IMR-90 (cell line): ENCODE data around the gene PNO1. TPM values are rescaled to one million over a fixed set of nuclear protein-coding genes. Genes with fewer than 3 reads are reported as not detected.

Experiments
- ATAC-seq: fragments of 200-7000 bp; cut with Tn5 transposase; 2 replicates; pipeline ENCODE4 v1.9.1; 2020; ENCODE audit warnings: low read depth, mild to moderate bottlenecking, moderate library complexity
- BruUV-seq: library from RNA; stranded (reverse); fragments of 400-500 nt; replicated peaks from 2 replicates; lab custom pipeline; 2021; lab: Mats Ljungman, UMichigan
- CTCF ChIA-PET: fragments of 300-600 bp; formaldehyde crosslinking; extraction: SDS; loops from one replicate; lab custom pipeline; 2021; ENCODE audit warnings: antibody characterized with exemption; lab: Yijun Ruan, JAX
- POLR2A ChIA-PET: fragments of 300-600 bp; sonication (Branson Sonifier 250); formaldehyde crosslinking; loops from one replicate; lab custom pipeline; 2022; ENCODE audit warnings: antibody characterized with exemption; ENCODE audit not compliant: unreplicated experiment; lab: Charles Lee
- DNase-seq: peaks from one replicate; pipeline ENCODE4 v3.0.0; 2013
- H2AFZ ChIP-seq: replicated peaks from 2 replicates; pipeline ENCODE3; 2013; ENCODE audit warnings: low read length, mild to moderate bottlenecking; ENCODE audit not compliant: poor library complexity
- H2AK5ac ChIP-seq: 2 replicates; pipeline ENCODE4 v1.6.1; 2013; ENCODE audit warnings: low read depth, low read length, inconsistent platforms
- H2AK9ac ChIP-seq: replicated peaks from 2 replicates; pipeline ENCODE3; 2013; ENCODE audit warnings: mild to moderate bottlenecking, low read depth, low read length, moderate library complexity; ENCODE audit not compliant: poor library complexity
- H2BK120ac ChIP-seq: 2 replicates; pipeline ENCODE4 v1.6.1; 2013; ENCODE audit warnings: low read depth, low read length, inconsistent platforms
- H2BK15ac ChIP-seq: 3 replicates; pipeline ENCODE4 v1.6.1; 2013; ENCODE audit warnings: low read depth, low read length, inconsistent platforms
- H2BK20ac ChIP-seq: 2 replicates; pipeline ENCODE4 v1.6.1; 2013; ENCODE audit warnings: low read depth, mild to moderate bottlenecking, inconsistent platforms, low read length, moderate library complexity
- H2BK5ac ChIP-seq: 2 replicates; pipeline ENCODE4 v1.6.1; 2013; ENCODE audit warnings: mild to moderate bottlenecking, low read depth, low read length, inconsistent platforms; ENCODE audit not compliant: poor library complexity, severe bottlenecking
- H3K14ac ChIP-seq: replicated peaks from 2 replicates; pipeline ENCODE4 v1.6.1; 2013; ENCODE audit warnings: low read depth, low read length, inconsistent platforms
- H3K18ac ChIP-seq: 2 replicates; pipeline ENCODE4 v1.6.1; 2013; ENCODE audit warnings: low read depth, low read length, control low read depth
- H3K23ac ChIP-seq: 2 replicates; pipeline ENCODE4 v1.6.1; 2013; ENCODE audit warnings: low read depth, low read length, inconsistent platforms
- H3K27ac ChIP-seq: 2 replicates; pipeline ENCODE4 v1.5.1; 2013; ENCODE audit warnings: mild to moderate bottlenecking, control low read depth, low read length; ENCODE audit not compliant: insufficient read depth
- H3K27me3 ChIP-seq: 2 replicates; pipeline ENCODE4 v1.6.1; 2013; ENCODE audit warnings: low read length; ENCODE audit not compliant: control insufficient read depth, insufficient read depth
- H3K36me3 ChIP-seq: 2 replicates; pipeline ENCODE4 v1.6.1; 2013; ENCODE audit warnings: low read length, mixed read lengths; ENCODE audit not compliant: control insufficient read depth, insufficient read depth
- H3K4ac ChIP-seq: 2 replicates; pipeline ENCODE4 v1.6.1; 2013; ENCODE audit warnings: low read depth, low read length, inconsistent platforms
- H3K4me1 ChIP-seq: 2 replicates; pipeline ENCODE4 v1.6.1; 2013; ENCODE audit warnings: low read length, mixed read lengths; ENCODE audit not compliant: control insufficient read depth, insufficient read depth
- H3K4me2 ChIP-seq: 2 replicates; pipeline ENCODE4 v1.6.1; 2013; ENCODE audit warnings: low read depth, mild to moderate bottlenecking, control low read depth, low read length, moderate library complexity
- H3K4me3 ChIP-seq: 2 replicates; pipeline ENCODE4 v1.5.1; 2013; ENCODE audit warnings: low read depth, mild to moderate bottlenecking, control low read depth, low read length, moderate library complexity; ENCODE audit not compliant: insufficient read depth
- H3K56ac ChIP-seq: 2 replicates; pipeline ENCODE4 v1.6.1; 2013; ENCODE audit warnings: low read length, inconsistent platforms; ENCODE audit not compliant: insufficient read depth; ENCODE audit errors: extremely low read depth
- H3K79me1 ChIP-seq, 2 experiments: 2 replicates each; pipeline ENCODE4 v1.6.1; 2013; ENCODE audit warnings: low read length in 2 of 2, inconsistent platforms in 1 of 2, low read depth in 1 of 2
- H3K9ac ChIP-seq: 2 replicates; pipeline ENCODE4 v1.6.1; 2013; ENCODE audit warnings: low read depth, low read length, control low read depth
- H3K9me1 ChIP-seq: 2 replicates; pipeline ENCODE4 v1.6.1; 2013; ENCODE audit warnings: low read length, inconsistent platforms; ENCODE audit not compliant: insufficient read depth
- H3K9me3 ChIP-seq: 2 replicates; pipeline ENCODE4 v1.6.1; 2013; ENCODE audit warnings: low read length; ENCODE audit not compliant: control insufficient read depth, insufficient read depth
- H4K20me1 ChIP-seq: 2 replicates; pipeline ENCODE4 v1.6.1; 2013; ENCODE audit warnings: low read length, inconsistent platforms; ENCODE audit not compliant: insufficient read depth
- H4K5ac ChIP-seq: 2 replicates; pipeline ENCODE4 v1.6.1; 2013; ENCODE audit warnings: mild to moderate bottlenecking, low read depth, low read length, control low read depth
- H4K8ac ChIP-seq, 2 experiments: 2 replicates each; pipeline ENCODE4 v1.6.1; 2013; ENCODE audit warnings: low read depth in 2 of 2, low read length in 2 of 2, control low read depth in 1 of 2, inconsistent platforms in 1 of 2
- H4K91ac ChIP-seq: 2 replicates; pipeline ENCODE4 v1.6.1; 2013; ENCODE audit warnings: low read depth, low read length, inconsistent platforms; ENCODE audit not compliant: insufficient read depth
- CHD1 ChIP-seq: IDR thresholded peaks from 2 replicates; pipeline ENCODE4 v1.6.1; 2012; ENCODE audit warnings: low read depth, low read length, improper control_type of control experiment
- MAZ ChIP-seq: IDR thresholded peaks from 2 replicates; pipeline ENCODE4 v1.6.1; 2012; ENCODE audit warnings: low read depth, mild to moderate bottlenecking, low read length, improper control_type of control experiment, moderate library complexity, borderline replicate concordance
- MXI1 ChIP-seq: IDR thresholded peaks from 2 replicates; pipeline ENCODE4 v1.6.1; 2012; ENCODE audit warnings: low read depth, mild to moderate bottlenecking, low read length, moderate library complexity, borderline replicate concordance
- NFE2L2 ChIP-seq: fragments of 150-350 bp; IDR thresholded peaks from 2 replicates; pipeline ENCODE4 v1.6.1; 2016; ENCODE audit warnings: low read depth, mild to moderate bottlenecking, low read length
- RCOR1 ChIP-seq: IDR thresholded peaks from 2 replicates; pipeline ENCODE4 v1.6.1; 2012; ENCODE audit warnings: mild to moderate bottlenecking, low read length, improper control_type of control experiment; ENCODE audit not compliant: insufficient replicate concordance
- SMC3 ChIP-seq: fragments of 150-350 bp; IDR thresholded peaks from 2 replicates; pipeline ENCODE4 v1.6.1; 2016; ENCODE audit warnings: low read depth, mild to moderate bottlenecking, antibody characterized with exemption, low read length, moderate library complexity
- WGBS, 2 experiments: methylation state at CpG; one replicate each; pipeline versions ENCODE4 v1.1.5 to v1.1.7; 2013; ENCODE audit warnings: missing lambda C conversion rate in 2 of 2; ENCODE audit not compliant: insufficient read length in 1 of 2; ENCODE audit errors: extremely low coverage in 2 of 2; 5-methylcytosine and 5-hydroxymethylcytosine counted together
- dilution Hi-C: fragments of 300-500 bp; cut with HindIII; formaldehyde crosslinking; loops from one replicate; pipeline ENCODE4 v1.14.3; 2018; ENCODE audit warnings: low sequenced_read_pairs; ENCODE audit not compliant: unreplicated experiment
- in situ Hi-C: fragments of 300-500 bp; cut with MboI; formaldehyde crosslinking; loops from 3 replicates; pipeline ENCODE4 v1.14.3; 2019; ENCODE audit warnings: low sequenced_read_pairs, inconsistent platforms, mixed read lengths
- intact Hi-C: fragments of 100-400 bp; cut with micrococcal nuclease; formaldehyde crosslinking; loops from 2 replicates; pipeline ENCODE4 v1.10.0; 2022
- polyA plus RNA-seq, 3 experiments: library from polyadenylated mRNA; depleted of rRNA; stranded (reverse); fragments of >200 nt; gene quantifications; 2 replicates each; pipeline ENCODE4 v1.2.3, GENCODE V29; 2012; ENCODE audit warnings: low replicate concordance in 1 of 3
- total RNA-seq: library from RNA; depleted of rRNA; stranded (reverse); fragments of >200 nt; gene quantifications from 2 replicates; pipeline ENCODE4 v1.2.3, GENCODE V29; 2012
- TF ChIP-seq, protein P1 (sequence below): fragments of 150-350 bp; IDR thresholded peaks from 2 replicates; pipeline ENCODE4 v1.6.1; 2016; ENCODE audit warnings: low read depth, mild to moderate bottlenecking, low read length, moderate library complexity, borderline replicate concordance
- TF ChIP-seq, protein P2 (sequence below): fragments of 150-350 bp; IDR thresholded peaks from 2 replicates; pipeline ENCODE4 v1.6.1; 2017; ENCODE audit warnings: mild to moderate bottlenecking, antibody characterized with exemption, low read length, low read depth

PNO1 gene
- total and polyA plus RNA-seq, 2 of the 4 experiments (the other 2 are of a cell fraction) = 12.8 to 14.7 TPM

GRCh38 chr2:68169308-68169707 lies 11.6 kb downstream of the PNO1 start:
- Histone ChIP-seq H3K4me2 (no peak overlapping the region), H3K14ac (no peak overlapping the region), H4K5ac (no peak overlapping the region), H3K9me1 (no peaks in the 10 kb centered on the region), H3K9ac (no peak overlapping the region), H3K23ac (no peak overlapping the region), H3K36me3 (peaks cover 17% of the 10 kb centered on the region), H2BK20ac (no peak overlapping the region), H4K8ac (no peak overlapping the region), H2AK9ac (no peak overlapping the region), H3K4me1 (peaks cover 2% of the 10 kb centered on the region; the same call in 1 of the 2 replicates), H3K9me3 (no peaks in the 10 kb centered on the region), H2AK5ac (no peak overlapping the region), H3K79me1 (peaks cover 12 to 29% of the 10 kb centered on the region in 2 experiments), H3K56ac (no peak overlapping the region), H2BK5ac (no peak overlapping the region), H4K91ac (no peak overlapping the region), H3K18ac (no peak overlapping the region), H2BK120ac (no peak overlapping the region), H3K27ac (no peak overlapping the region), H4K20me1 (no peaks in the 10 kb centered on the region), H2BK15ac (no peak overlapping the region), H2AFZ (no peak overlapping the region), H3K4me3 (no peak overlapping the region), H3K27me3 (no peaks in the 10 kb centered on the region), H3K4ac (no peak overlapping the region)
- intact Hi-C loops (no loop called here), dilution Hi-C loops (no loop called here), in situ Hi-C loops (no loop called here)
- ChIA-PET POLR2A (no interaction called here), CTCF (interaction anchor here (1.0 kb wide), 1 partner anchor 9 kb away, joined by 3 read pairs; no protein-coding TSS in a partner anchor)
- DNase-seq = no peak
- no CpG with 5 or more reads among the region's 4 CpGs for WGBS, 2 experiments
- no TSS peak for BruUV-seq
- no peak for ATAC-seq
- no peak for TF ChIP-seq MAZ
- TF ChIP-seq, protein P1, sequence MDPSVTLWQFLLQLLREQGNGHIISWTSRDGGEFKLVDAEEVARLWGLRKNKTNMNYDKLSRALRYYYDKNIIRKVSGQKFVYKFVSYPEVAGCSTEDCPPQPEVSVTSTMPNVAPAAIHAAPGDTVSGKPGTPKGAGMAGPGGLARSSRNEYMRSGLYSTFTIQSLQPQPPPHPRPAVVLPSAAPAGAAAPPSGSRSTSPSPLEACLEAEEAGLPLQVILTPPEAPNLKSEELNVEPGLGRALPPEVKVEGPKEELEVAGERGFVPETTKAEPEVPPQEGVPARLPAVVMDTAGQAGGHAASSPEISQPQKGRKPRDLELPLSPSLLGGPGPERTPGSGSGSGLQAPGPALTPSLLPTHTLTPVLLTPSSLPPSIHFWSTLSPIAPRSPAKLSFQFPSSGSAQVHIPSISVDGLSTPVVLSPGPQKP = no peak
- TF ChIP-seq CHD1 = no peak
- TF ChIP-seq RCOR1 = no peak
- no peak for TF ChIP-seq MXI1
- TF ChIP-seq, protein P2, sequence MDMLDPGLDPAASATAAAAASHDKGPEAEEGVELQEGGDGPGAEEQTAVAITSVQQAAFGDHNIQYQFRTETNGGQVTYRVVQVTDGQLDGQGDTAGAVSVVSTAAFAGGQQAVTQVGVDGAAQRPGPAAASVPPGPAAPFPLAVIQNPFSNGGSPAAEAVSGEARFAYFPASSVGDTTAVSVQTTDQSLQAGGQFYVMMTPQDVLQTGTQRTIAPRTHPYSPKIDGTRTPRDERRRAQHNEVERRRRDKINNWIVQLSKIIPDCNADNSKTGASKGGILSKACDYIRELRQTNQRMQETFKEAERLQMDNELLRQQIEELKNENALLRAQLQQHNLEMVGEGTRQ = peak; percentile 28; the same call in 1 of the 2 replicates
- TF ChIP-seq SMC3 = no peak
- no peak for TF ChIP-seq NFE2L2
